Renal cortex interstitium (tissue), 11 donors: ENCODE data around the gene CABYR. TPM values are rescaled to one million over a fixed set of nuclear protein-coding genes. Genes with fewer than 3 reads are reported as not detected.

Experiments used
- DNase-seq, 11 donors: peaks; one replicate each; pipeline ENCODE4 v3.0.0-alpha.2; 2013; ENCODE audit warnings: low read depth in 9 of 11, low spot score in 4 of 11; ENCODE audit errors: extremely low read depth in 1 of 11
- polyA plus RNA-seq, 3 donors: library from polyadenylated mRNA; unstranded; fragments of 120-200 nt; gene quantifications; one replicate each; pipeline ENCODE4 v1.2.1, GENCODE V29; 2013; ENCODE audit not compliant: insufficient read length in 3 of 3

CABYR gene
- polyA plus RNA-seq, 3 donors, result 5.9 to 8.5 (median 6.4) TPM

DNA sequence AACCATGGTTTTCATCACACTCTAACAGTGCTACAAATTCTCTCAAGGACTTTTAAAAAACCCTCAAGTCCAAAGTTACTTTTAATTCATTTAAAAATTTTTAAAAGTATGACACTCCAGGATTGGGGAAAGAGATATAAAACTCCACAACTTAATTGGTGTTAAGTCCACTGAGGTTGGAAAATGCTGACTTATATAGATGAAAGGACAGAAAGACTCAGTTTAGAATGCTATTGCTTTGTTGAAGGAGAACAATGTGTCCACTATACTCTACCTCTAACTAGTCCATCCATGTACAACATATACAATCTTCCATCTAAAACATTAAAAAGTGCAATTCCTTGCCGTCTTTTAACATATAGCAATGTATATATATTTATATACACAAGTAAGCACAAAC is 41.2 kb downstream of the CABYR start:
- DNase-seq, result no peak

DNA sequence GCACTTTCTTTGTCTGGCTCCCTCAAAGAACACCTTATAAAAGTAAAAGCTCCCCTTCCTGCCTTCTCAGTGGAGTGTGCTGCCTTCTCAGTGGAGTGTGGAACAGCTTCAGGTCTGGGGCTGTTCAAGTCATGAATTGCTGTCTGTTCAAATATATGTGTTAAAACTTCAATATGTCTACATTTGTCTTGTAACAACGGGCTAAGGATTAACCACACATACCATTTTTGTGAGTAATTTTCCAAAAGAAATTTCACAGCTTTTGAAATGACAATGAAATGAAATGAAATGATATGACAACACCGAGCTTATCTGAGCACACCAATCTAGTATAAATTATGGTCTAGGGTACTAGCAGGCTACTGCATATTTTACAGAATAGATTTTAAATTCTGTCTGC is 42.9 kb downstream of the CABYR start:
- no peak for DNase-seq

DNA sequence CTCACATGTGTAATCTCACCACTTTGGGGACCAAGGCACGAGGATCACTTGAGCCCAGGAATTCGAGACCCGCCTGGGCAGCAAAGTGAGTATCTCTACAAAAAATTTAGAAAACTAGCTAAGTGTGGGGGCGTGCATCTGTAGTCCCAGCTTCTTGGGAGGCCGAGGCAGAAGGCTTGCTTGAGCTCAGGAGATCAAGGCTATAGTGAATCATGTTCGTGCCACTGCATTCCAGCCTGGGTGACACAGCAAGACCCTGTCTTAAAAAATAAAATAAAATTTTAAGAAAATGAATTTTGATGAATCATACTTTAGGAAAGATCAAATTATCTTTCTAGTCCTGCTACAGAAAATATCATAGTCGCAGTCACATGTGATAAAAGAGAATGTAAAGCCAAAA is 46.9 kb downstream of the CABYR start:
- no peak for DNase-seq

DNA sequence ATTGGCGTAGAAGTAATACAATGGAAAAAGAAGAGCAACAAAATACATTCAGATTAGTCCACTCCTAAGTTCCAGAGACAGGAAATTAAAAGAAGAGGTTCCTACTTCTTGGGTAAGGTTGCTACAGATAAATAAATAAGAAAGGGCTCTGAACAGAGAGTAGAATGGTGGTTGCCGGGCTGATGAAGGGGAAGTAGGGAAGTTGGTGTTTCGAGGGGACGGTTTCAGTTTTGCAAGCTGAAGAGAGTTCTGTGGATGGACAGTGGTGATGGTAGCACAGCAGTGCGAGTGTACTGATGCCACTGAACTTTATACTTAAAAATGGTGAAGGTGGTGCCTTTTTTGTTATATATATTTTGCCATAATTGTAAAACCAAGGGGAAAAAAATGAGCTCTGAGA is 48.2 kb downstream of the CABYR start:
- no peak for DNase-seq

DNA sequence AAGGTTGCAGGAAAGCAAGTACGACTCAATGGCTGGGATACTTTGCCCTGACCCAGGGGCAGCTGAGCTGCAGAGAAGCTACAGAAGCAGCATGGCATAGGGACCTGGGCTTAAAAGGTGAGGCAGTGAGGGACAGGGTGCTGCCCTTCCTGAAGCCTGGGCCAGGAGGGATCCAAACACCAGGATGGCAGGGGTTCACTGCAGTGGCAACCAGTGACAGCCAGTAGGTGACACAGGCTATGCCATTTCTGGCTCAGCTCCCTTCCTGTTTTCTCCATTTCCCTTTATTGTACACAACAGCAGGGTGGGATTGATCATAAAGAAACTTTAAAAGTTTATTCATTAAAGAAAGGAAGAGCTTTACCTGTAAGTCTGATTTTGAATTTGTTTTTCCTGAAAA is 48.8 kb downstream of the CABYR start:
- no peak for DNase-seq

DNA sequence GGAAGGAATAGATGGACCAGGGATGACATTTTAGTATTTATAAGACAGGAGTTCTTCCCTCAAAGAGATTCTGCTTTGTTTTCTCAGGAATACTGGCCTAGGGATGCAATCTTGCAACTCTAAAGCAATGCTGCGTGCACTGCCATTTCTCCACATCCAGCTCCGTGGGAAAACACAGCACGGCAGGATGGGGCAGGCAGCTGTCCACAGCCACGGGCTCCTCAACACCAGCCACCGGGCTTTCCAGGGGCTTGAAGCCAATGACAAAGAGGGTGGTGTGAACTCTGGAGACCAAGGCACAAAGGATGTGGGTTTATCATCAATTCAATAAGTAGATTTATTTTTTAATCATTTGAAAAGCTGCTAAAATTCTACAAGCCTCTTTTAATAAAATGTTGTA is 49.3 kb downstream of the CABYR start:
- DNase-seq, result no peak

DNA sequence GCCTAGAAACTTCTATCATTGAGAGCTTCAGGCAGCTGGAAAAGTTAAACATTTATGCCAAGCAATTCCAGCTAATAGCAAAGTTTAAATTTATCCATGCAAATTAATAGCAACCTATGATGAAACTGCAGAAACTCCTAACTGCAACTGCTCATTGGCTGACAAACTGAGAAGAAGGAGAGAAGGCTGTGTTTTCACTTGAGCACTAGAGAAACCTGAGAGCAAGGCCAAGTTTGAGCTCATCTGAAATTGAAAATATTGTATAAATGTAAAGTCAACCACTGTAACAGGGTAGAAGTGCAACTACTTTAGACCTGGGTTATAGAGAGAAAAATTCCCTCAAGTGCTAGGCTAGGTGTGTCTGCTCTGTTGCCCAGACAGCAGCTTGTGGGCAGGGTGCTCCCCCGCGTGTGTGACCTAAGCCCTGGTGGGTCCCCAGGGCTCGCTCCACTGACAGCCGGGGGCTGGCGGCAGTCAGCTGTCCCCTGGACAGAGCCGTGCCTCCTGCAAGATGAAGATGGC is 50.2 kb downstream of the CABYR start:
- no peak for DNase-seq

DNA sequence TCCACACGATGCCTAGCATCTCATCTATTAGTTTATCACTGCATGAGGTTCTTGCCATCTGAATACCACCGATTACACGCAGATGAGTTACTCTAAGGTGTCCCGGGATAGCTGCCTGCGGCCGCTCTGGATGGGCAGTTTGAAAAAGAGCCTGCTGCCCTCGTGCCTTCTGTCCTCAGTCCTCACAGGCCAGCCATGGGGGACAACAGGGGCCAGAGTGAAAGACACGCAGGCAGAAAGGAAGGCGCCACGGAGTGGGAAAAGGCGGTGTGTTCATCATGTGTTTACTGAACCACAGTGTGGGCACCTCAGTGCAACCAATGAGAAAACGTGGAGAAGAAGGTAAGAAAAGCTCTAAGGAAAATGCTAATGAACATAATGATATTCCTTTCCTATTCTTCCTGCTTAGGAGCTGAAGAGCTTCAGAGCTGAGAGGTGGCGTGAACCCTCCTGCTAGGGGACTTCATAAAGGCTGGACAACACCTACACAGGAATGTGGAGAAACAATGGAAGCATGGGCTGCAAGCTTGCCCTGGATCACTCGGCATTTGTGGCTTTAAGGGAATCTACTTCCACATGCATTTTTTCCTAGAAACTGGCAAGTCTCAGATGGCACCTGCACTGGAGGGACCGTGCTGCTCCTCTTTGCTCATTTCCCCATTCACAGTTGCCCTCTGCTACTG is 50.9 kb downstream of the CABYR start:
- DNase-seq, result no peak

DNA sequence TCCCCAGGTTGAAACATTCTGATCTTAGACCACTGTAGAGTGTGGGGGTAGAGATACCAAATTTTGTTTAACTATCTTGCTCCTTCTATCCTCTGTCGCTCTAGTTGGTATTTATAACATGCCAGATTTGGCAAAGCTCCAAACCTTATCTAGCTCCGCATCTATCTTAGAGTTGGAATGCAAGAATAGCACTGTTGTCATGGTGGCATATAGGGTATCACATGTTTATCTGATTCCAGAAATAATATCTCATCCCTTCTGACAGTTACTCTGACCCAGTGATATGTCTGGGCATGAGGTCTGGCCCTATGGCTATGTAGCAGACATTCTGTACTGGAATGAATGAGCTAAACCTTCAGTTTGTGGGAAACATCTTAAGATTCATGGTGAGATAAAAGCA is 51.7 kb downstream of the CABYR start:
- no peak for DNase-seq

DNA sequence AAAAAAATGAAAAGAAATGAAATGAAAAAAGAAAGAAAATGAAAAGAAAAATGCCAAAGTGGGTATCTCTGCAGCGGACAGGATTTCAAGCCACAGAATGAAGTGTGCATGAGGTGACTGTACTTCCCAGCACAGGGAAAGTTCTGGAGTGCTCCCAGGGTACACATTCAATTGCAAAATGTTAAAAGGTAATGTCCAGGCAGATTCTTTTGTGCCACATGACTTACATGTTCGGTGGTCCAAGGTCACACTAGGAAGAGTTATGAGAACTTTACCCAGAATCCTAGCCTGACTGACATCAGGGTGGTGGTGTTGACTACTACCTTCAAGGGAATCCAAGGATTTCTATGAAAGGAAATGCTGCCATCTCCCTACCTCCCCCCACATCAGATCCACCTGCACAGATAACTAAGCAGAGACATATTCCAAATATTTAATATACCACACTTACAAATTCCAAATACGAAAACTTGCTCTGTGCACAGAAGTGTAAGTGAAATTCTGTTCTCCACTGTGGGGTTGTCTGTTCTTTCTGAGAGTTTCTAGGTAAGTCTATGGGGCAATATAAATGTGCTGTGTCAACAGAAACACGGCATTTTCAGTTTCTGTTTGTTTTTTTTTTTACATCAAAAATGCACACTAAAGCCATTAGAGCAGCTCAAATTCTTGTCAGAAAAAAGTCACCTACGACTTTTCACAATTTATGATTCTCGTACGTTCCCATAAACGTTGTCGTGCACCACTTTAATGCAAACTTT is 56.6 kb downstream of the CABYR start:
- no peak for DNase-seq

DNA sequence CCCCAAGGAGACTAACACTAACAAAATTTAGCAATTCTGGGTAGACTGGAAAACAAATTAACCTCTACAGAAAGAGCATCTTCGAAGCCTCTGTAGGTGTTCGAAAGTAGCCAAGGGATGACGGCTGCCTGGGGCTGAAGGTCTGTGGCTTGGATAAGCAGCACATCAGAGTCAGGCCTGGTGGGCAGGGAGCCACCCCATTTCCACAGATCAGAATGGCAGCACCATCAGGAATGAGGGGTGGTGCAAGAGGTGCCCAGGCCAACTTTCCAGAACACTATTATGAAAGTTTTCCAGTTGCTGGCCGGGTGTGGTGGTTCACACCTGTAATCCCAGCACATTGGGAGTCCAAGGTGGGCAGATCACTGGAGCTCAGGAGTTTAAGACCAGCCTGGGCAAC is 57.9 kb downstream of the CABYR start:
- DNase-seq, result no peak

DNA sequence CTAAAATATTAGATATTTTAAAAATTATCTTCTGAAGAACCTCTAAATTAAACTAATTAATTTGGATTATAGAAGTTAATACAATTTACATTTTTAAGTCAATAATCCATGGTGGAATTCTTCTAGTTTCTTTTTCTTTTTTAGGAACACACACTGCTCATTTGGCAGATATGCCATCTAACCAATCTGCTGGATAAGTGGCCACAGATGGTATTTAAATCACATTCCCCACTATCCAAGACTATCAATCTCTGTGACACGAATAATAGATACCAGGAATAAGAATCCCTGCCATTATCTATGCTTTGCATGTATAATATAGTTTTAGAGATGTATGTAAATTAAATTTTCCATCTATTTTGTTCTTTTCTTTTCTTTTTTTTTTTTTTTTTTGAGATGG is 58.5 kb downstream of the CABYR start:
- no peak for DNase-seq

DNA sequence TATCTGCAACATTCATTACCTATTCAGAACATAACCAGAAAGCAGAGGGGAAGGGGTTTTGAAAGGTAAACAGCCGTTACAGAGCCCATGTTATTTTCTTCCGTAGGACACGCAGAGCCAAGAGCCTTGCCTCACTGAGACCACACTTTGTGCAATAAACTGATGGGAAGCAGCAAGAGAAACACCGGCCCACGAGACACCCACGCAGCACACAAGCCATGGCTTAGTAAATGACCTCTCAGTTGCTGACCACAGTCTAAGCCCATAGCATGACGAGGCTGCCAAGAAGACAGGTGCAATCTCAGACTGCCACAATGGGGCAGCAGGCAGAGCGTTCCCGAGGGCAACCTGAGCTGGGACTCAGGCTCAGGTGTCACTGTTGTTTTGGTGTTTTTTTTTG is 59.6 kb downstream of the CABYR start:
- DNase-seq, result no peak

DNA sequence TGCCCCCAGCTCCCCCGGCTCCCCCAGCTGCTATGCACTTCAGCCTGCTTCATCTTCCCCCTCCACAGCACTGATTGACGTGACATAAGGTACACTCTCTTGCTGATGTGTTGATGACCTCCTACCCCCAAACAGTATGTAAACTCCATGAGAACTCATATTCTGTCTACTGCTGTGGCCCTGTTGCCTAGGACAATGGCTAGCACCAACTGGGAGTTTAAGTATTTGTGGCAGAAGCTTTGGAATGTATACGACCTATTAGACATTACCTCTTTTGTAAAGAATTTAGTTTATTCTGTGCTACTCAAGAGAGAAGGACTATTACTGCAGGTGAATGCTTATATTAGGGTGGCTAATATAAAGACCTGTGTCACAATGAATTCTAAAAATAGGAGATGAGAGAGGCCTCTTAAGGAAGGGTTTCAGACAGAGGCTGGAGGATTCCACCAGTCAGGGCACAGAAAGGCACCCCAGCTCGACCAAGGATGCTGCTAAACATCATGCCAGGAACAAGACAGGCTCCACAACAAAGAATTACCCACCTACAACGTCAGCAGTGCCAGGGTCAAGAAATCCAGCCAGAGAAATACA is 60.6 kb downstream of the CABYR start:
- no peak for DNase-seq

DNA sequence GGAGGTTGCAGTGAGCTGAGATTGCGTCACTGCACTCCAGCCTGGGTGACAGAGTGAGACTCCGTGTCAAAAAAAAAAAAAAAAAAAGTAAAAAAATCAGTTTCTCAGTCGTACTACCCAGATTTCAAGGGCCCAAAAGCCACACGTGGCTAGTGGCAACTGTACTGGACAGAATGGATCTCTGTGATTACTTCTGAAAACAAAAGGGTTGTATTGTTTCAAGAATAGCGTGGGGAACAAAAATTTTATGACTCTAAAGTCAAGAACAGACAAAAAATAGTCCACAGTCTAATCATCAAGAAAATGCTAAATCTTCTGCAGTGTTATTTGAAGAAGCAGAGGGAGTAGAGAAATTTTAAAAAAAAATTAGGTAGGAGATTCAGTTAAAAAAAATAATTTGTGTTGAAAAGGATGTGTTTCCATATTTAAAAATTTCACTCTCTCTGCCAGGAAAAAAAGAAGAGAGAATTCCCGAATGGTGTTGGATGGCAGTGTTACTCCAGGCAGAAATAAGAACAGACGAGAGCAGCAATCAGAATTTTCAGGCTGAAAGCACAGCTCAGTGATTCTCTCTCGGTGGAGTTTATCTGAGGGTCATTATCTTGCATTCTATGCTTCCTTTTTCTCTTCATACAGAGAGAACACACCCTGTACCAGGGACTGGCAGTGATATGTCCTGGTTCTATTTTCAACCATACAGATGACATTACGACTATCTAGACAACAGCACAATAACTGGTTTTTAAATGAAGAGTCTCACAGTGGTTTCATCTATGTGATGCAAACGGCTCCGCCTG is 61.8 kb downstream of the CABYR start:
- no peak for DNase-seq

DNA sequence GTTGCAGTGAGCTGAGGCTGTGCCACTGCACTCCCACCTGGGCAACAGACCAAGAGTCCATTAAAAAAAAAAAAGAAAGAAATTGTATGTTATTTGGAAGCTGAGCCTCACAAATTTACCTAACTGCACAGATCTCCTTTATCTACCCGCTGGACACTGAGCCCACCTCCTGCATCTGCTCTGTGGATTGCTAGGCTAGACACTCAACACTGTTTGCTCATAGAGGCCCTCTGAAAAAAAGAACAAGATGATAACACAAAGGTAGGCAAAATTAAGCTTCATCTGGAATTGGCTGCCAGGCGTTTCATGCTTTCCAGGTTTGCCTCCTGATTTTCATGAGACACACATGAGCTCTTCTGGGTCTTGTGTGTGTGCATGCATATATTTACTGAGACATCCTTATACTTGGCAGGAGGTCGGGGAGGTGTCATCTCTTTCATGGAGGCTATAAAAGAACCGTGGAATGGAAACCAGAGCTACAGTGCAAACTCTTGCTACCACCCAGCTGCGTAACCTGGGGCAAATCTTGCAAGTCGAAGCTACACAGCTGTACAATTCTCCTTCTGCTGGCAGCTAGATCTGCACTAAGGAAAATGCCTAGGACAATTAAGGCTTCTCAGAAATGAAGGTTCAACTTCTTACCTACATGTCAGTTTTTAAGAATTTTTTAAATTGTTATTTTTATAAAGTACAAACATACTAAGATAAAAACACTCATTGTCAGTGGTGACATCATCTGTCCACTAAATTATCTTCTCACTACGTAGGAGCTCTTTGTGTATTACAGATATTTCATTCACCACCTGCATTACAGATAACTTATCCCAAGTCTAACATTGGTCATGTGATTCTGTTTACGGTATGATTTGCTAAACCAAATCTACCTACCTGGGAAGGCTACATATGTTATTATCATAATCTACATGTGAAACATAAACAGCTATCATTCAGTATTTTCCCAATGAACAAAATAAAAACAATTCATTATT is 63.1 kb downstream of the CABYR start:
- DNase-seq, result no peak

DNA sequence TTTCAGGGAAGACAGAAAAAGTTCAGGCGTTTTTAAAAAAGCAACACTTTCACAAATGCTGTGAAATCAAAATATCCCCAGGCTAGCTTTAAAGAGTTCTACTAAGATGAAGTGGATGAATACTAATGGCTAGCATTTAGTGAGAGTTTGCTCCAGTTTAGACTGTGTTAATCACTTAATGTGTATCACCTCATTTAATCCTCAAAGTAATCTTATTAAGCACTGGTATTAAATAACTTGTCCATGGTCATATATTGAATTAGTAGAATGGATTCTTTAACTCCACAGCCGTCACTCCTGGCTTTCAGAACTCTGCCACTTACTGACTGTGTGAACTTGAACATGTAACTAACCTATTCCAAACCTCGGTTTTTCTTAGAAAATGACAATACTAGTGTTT is 66.0 kb downstream of the CABYR start:
- no peak for DNase-seq

DNA sequence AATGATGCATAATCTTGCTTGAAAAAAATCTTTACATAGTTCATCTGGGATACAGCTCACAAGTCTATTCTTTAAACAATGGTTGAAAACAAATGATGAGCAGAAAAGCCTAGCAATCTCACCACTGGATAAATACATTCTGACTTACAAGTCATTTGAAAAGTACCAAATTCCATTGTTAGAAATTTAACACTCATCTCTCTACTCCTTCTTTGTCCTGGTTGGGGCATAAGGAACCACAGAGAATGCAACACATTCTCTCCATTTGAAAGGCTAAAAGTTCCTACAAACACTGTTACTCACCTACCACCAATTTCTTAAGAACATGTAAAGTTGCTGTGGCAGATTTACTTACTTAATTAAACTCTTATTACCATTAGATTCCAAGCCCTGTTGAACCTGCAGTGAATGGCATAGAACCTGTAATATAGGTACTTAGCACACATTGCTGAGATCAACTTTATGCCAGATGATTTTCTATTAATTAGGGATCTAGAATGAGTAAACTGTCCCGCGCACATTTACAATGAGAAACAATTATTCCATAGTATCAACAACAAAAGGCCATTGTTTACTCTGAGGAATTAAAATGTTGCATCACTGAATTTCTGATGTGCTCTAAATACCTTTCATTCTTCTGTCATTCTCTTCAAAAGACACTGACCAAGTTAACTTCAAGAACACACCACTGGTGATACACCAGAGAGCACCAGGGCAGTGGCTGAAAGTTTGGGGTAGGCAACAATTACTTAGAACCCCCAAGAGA is 69.6 kb downstream of the CABYR start:
- no peak for DNase-seq
